ENCODE measurements around the gene POLD3.
"Not testable (repeated sequence)": the region's sequence is repeated elsewhere in the genome, so short reads cannot be mapped to it uniquely, and the experiment has no call there.

The POLD3 gene

GRCh38 chr11:74636630-74637184 is 44.3 kb downstream of the POLD3 start:
- DNase-seq (ENCODE audit: low read depth, low spot score) = no peak

GRCh38 chr11:74637700-74638099 is 45.3 kb downstream of the POLD3 start:
- DNase-seq (ENCODE audit: low read depth, low spot score) = no peak

GRCh38 chr11:74638869-74639268 is 46.5 kb downstream of the POLD3 start:
- no peak for DNase-seq (ENCODE audit: low read depth, low spot score)

- DNase-seq (ENCODE audit: low read depth, low spot score) = no peak
Observed at GRCh38 chr11:74639533-74639932, 47.2 kb downstream of the POLD3 start.

GRCh38 chr11:74641289-74641688 is 48.9 kb downstream of the POLD3 start:
- no peak for DNase-seq (ENCODE audit: low read depth, low spot score)

GRCh38 chr11:74641905-74642304 is 49.5 kb downstream of the POLD3 start:
- no peak for DNase-seq (ENCODE audit: low read depth, low spot score)

- DNase-seq (ENCODE audit: low read depth, low spot score) = no peak
Observed at GRCh38 chr11:74642912-74643311, 50.5 kb downstream of the POLD3 start.

GRCh38 chr11:74644081-74644480 is 51.7 kb downstream of the POLD3 start:
- DNase-seq (ENCODE audit: low read depth, low spot score) = no peak

GRCh38 chr11:74646215-74646614 is 53.8 kb downstream of the POLD3 start:
- DNase-seq (ENCODE audit: low read depth, low spot score) = no peak

GRCh38 chr11:74646954-74647353 is 54.6 kb downstream of the POLD3 start:
- DNase-seq (ENCODE audit: low read depth, low spot score) = no peak

GRCh38 chr11:74647404-74647803 is 55.0 kb downstream of the POLD3 start:
- no peak for DNase-seq (ENCODE audit: low read depth, low spot score)

- DNase-seq (ENCODE audit: low read depth, low spot score) = no peak
Observed at GRCh38 chr11:74647831-74648230, 55.4 kb downstream of the POLD3 start.

- DNase-seq (ENCODE audit: low read depth, low spot score) = no peak
Observed at GRCh38 chr11:74648894-74649293, 56.5 kb downstream of the POLD3 start.

GRCh38 chr11:74650498-74650897 is 58.1 kb downstream of the POLD3 start:
- DNase-seq (ENCODE audit: low read depth, low spot score) = no peak

GRCh38 chr11:74654976-74655375 is 62.6 kb downstream of the POLD3 start:
- DNase-seq (ENCODE audit: low read depth, low spot score) = no peak

- DNase-seq (ENCODE audit: low read depth, low spot score) = not testable (repeated sequence)
Observed at GRCh38 chr11:74659124-74659523, 66.7 kb downstream of the POLD3 start.

- no peak for DNase-seq (ENCODE audit: low read depth, low spot score)
Observed at GRCh38 chr11:74662487-74663103, 70.2 kb downstream of the POLD3 start.

- no peak for DNase-seq (ENCODE audit: low read depth, low spot score)
Observed at GRCh38 chr11:74663315-74663714, 70.9 kb downstream of the POLD3 start.

GRCh38 chr11:74669211-74670160 is 77.1 kb downstream of the POLD3 start:
- no peak for DNase-seq (ENCODE audit: low read depth, low spot score)

- no peak for DNase-seq (ENCODE audit: low read depth, low spot score)
Observed at GRCh38 chr11:74670171-74670570, 77.8 kb downstream of the POLD3 start.

GRCh38 chr11:74671520-74672196 is 79.3 kb downstream of the POLD3 start:
- no peak for DNase-seq (ENCODE audit: low read depth, low spot score)

- DNase-seq (ENCODE audit: low read depth, low spot score) = no peak
Observed at GRCh38 chr11:74672332-74672955, 80.1 kb downstream of the POLD3 start.
